H7 (cell line): ENCODE measurements around the gene SEMA4D. TPM values are rescaled to one million over a fixed set of nuclear protein-coding genes. Genes with fewer than 3 reads are reported as not detected.

Experiments
- DNase-seq: peaks from one replicate; pipeline ENCODE4 v3.0.0; 2012
- H3K27me3 ChIP-seq: 2 replicates; pipeline ENCODE4 v1.6.0; 2011; ENCODE audit warnings: mild to moderate bottlenecking, low read length; ENCODE audit not compliant: control insufficient read depth, insufficient read depth
- H3K36me3 ChIP-seq: replicated peaks from 2 replicates; pipeline ENCODE4 v1.5.1; 2011; ENCODE audit warnings: low read length; ENCODE audit not compliant: control insufficient read depth, insufficient read depth
- H3K4me3 ChIP-seq: 2 replicates; pipeline ENCODE4 v1.5.1; 2011; ENCODE audit warnings: low read depth, mild to moderate bottlenecking, control low read depth, low read length, moderate library complexity; ENCODE audit not compliant: insufficient read depth
- total RNA-seq: library from RNA; depleted of rRNA; stranded (reverse); fragments of >200 nt; shearing (Covaris generic); gene quantifications from 2 replicates; pipeline ENCODE4 v1.2.3, GENCODE V29; 2014

The SEMA4D gene
- total RNA-seq, 1 experiment from 2014 or later: 17.0 TPM

- no peak overlapping the region for H3K4me3 ChIP-seq
- no peak for DNase-seq
- H3K27me3 ChIP-seq: no peaks in the 10 kb centered on the region
Measured at GRCh38 chr9:89500008-89500407, 2.1 kb upstream of the SEMA4D start.

GRCh38 chr9:89498852-89499480 lies 1.1 kb upstream of the SEMA4D start:
- H3K27me3 ChIP-seq: no peaks in the 10 kb centered on the region
- no peak overlapping the region for H3K4me3 ChIP-seq
- no peak for DNase-seq
- no peaks in the 10 kb centered on the region for H3K36me3 ChIP-seq

More at GRCh38 chr9:89500008-89500407, 2.1 kb upstream of the SEMA4D start:
- H3K36me3 ChIP-seq: no peaks in the 10 kb centered on the region

- H3K27me3 ChIP-seq: no peaks in the 10 kb centered on the region
- DNase-seq: peak; percentile 88
- H3K4me3 ChIP-seq: peak overlapping the region; percentile 82
- no peaks in the 10 kb centered on the region for H3K36me3 ChIP-seq
Measured at GRCh38 chr9:89497257-89497963, 503 bp downstream of the SEMA4D start.

GRCh38 chr9:89496645-89497256 lies 1.2 kb downstream of the SEMA4D start:
- Histone ChIP-seq H3K36me3 (no peaks in the 10 kb centered on the region), H3K27me3 (no peaks in the 10 kb centered on the region), H3K4me3 (peak overlapping the region; percentile 82)
- DNase-seq: peak; percentile 41

- H3K27me3 ChIP-seq: no peaks in the 10 kb centered on the region
- H3K4me3 ChIP-seq: 0 out of 2 replicates have a peak overlapping the region, but pooled peaks have one; percentile 1
- H3K36me3 ChIP-seq: no peaks in the 10 kb centered on the region
- DNase-seq: peak; percentile 49
Measured at GRCh38 chr9:89495824-89496560, 1.9 kb downstream of the SEMA4D start.

GRCh38 chr9:89494199-89494598 lies 3.7 kb downstream of the SEMA4D start:
- Histone ChIP-seq H3K36me3 (no peaks in the 10 kb centered on the region), H3K27me3 (no peaks in the 10 kb centered on the region), H3K4me3 (no peak overlapping the region)
- peak; percentile 43 for DNase-seq

GRCh38 chr9:89493671-89494070 lies 4.2 kb downstream of the SEMA4D start:
- no peaks in the 10 kb centered on the region for H3K27me3 ChIP-seq
- no peak overlapping the region for H3K4me3 ChIP-seq
- peak; percentile 82 for DNase-seq
- H3K36me3 ChIP-seq: no peaks in the 10 kb centered on the region

- peak; percentile 52 for DNase-seq
- H3K27me3 ChIP-seq: no peaks in the 10 kb centered on the region
- H3K36me3 ChIP-seq: no peaks in the 10 kb centered on the region
- H3K4me3 ChIP-seq: no peak overlapping the region
Measured at GRCh38 chr9:89493181-89493580, 4.7 kb downstream of the SEMA4D start.

GRCh38 chr9:89492586-89492985 lies 5.3 kb downstream of the SEMA4D start:
- no peaks in the 10 kb centered on the region for H3K36me3 ChIP-seq

GRCh38 chr9:89491694-89492093 lies 6.2 kb downstream of the SEMA4D start:
- peak; percentile 51 for DNase-seq
- no peak overlapping the region for H3K4me3 ChIP-seq

More at GRCh38 chr9:89492586-89492985, 5.3 kb downstream of the SEMA4D start:
- DNase-seq: no peak
- H3K27me3 ChIP-seq: no peaks in the 10 kb centered on the region
- H3K4me3 ChIP-seq: no peak overlapping the region

GRCh38 chr9:89489548-89490530 lies 8.1 kb downstream of the SEMA4D start:
- no peaks in the 10 kb centered on the region for H3K27me3 ChIP-seq
- H3K36me3 ChIP-seq: no peaks in the 10 kb centered on the region
- H3K4me3 ChIP-seq: no peak overlapping the region
- no peak for DNase-seq

More at GRCh38 chr9:89491694-89492093, 6.2 kb downstream of the SEMA4D start:
- Histone ChIP-seq H3K27me3 (no peaks in the 10 kb centered on the region), H3K36me3 (no peaks in the 10 kb centered on the region)

GRCh38 chr9:89488936-89489335 lies 9.0 kb downstream of the SEMA4D start:
- no peak for DNase-seq
- Histone ChIP-seq H3K36me3 (no peaks in the 10 kb centered on the region), H3K4me3 (no peak overlapping the region), H3K27me3 (no peaks in the 10 kb centered on the region)

- no peak for DNase-seq
- H3K4me3 ChIP-seq: no peak overlapping the region
Measured at GRCh38 chr9:89488131-89488530, 9.8 kb downstream of the SEMA4D start.

More at GRCh38 chr9:89488131-89488530, 9.8 kb downstream of the SEMA4D start:
- H3K27me3 ChIP-seq: no peaks in the 10 kb centered on the region
- no peaks in the 10 kb centered on the region for H3K36me3 ChIP-seq
